SU-DHL-6 (cell line): ENCODE results near the gene PLXNA2.

ENCODE experiments used
- EZH2phosphoT487 ChIP-seq: fragments of 200-600 bp; sonication (generic), shearing (Covaris generic); conservative IDR thresholded peaks from 2 replicates; pipeline ENCODE4 v1.6.1; 2018; ENCODE audit warnings: mild to moderate bottlenecking, antibody characterized with exemption, low read length, moderate library complexity, mixed read lengths
- TF ChIP-seq, protein P1 (sequence below): fragments of 200-600 bp; sonication (generic); IDR thresholded peaks from one replicate; pipeline ENCODE4 v1.5.1; 2017; ENCODE audit warnings: antibody characterized with exemption, mild to moderate bottlenecking, low read length, moderate library complexity; ENCODE audit not compliant: insufficient read depth, poor library complexity, severe bottlenecking

DNA sequence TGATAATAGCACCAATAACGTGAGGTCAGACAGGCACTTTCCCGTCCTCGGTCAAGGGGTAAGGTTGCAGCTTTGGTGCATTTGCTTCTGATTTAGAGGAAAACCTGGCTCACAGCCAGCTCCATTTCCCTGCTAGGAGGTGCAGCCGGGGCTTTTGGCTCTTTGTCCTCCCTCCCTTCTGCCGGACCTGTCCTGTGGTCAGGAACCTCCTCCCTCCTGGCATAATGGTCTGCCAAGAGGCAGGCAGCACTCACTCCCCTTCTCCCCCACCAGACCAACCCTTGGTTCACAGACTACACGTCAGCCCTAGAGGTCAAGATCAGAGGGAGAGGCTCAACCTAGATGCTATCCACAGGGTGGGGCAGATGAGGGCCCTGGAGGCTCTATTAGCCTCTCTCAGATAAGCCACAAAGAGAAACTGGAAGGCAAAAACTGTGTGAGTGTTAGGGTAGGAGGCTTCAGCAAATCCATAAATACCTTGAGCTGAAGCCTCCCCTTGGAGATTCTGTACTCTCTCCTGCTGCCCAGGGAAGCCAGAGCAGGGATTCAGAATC lies 64.8 kb downstream of the PLXNA2 start:
- TF ChIP-seq, protein P1, sequence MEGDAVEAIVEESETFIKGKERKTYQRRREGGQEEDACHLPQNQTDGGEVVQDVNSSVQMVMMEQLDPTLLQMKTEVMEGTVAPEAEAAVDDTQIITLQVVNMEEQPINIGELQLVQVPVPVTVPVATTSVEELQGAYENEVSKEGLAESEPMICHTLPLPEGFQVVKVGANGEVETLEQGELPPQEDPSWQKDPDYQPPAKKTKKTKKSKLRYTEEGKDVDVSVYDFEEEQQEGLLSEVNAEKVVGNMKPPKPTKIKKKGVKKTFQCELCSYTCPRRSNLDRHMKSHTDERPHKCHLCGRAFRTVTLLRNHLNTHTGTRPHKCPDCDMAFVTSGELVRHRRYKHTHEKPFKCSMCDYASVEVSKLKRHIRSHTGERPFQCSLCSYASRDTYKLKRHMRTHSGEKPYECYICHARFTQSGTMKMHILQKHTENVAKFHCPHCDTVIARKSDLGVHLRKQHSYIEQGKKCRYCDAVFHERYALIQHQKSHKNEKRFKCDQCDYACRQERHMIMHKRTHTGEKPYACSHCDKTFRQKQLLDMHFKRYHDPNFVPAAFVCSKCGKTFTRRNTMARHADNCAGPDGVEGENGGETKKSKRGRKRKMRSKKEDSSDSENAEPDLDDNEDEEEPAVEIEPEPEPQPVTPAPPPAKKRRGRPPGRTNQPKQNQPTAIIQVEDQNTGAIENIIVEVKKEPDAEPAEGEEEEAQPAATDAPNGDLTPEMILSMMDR: no peak
- TF ChIP-seq EZH2phosphoT487: no peak
